Adrenal gland (tissue), 12 donors: ENCODE measurements around the gene ADCY2. TPM values are rescaled to one million over a fixed set of nuclear protein-coding genes. Genes with fewer than 3 reads are reported as not detected.

Experiments used
- DNase-seq, 7 donors: peaks; one replicate each; pipeline ENCODE4 v3.0.0-alpha.2; 2019 to 2020
- H3K27ac ChIP-seq, 5 donors: fragments of 200-600 bp; sonication (generic) in 4 of 5; 1 replicate in 3 of 5; 2 replicates in 2 of 5; pipeline versions ENCODE4 v1.5.1 to v1.8.0; 2016 to 2020; ENCODE audit warnings: mild to moderate bottlenecking in 1 of 5
- H3K27me3 ChIP-seq: fragments of 200-600 bp; 2 replicates; pipeline ENCODE4 v1.8.0; 2021
- H3K36me3 ChIP-seq, 2 donors: fragments of 200-600 bp; replicated peaks in 1 of 2; 1 replicate in 1 of 2; 2 replicates in 1 of 2; pipeline versions ENCODE4 v1.5.1 to v1.8.0; 2018 to 2022
- H3K4me1 ChIP-seq, 2 donors: fragments of 200-600 bp; replicated peaks in 1 of 2; 1 replicate in 1 of 2; 2 replicates in 1 of 2; pipeline versions ENCODE4 v1.5.1 to v1.8.0; 2018 to 2021
- H3K4me3 ChIP-seq, 4 donors: fragments of 200-600 bp; sonication (generic) in 3 of 4; one replicate each; pipeline ENCODE4 v1.5.1; 2016 to 2018
- H3K9me3 ChIP-seq, 3 donors: fragments of 200-600 bp; sonication (generic) in 1 of 3; replicated peaks in 1 of 3; 1 replicate in 2 of 3; 2 replicates in 1 of 3; pipeline versions ENCODE4 v1.5.1 to v1.8.0; 2016 to 2021
- POLR2A ChIP-seq, 2 donors: fragments of 450-650 bp; IDR thresholded peaks; one replicate each; pipeline ENCODE4 v1.6.1; 2017; ENCODE audit warnings: antibody characterized with exemption in 2 of 2, mild to moderate bottlenecking in 2 of 2, moderate library complexity in 1 of 2
- WGBS, 4 donors: extraction: QIAGEN DNeasy Blood & Tissue Kit in 2 of 4; methylation state at CpG; one replicate each; pipeline versions ENCODE4 v1.1.5 to v1.1.7; 2013 to 2017; 5-methylcytosine and 5-hydroxymethylcytosine counted together
- intact Hi-C, 2 donors: fragments of 100-400 bp; cut with DNase I; formaldehyde crosslinking; loops; one replicate each; pipeline versions ENCODE4 v1.14.1 to v1.15.0; 2022 to 2023
- polyA plus RNA-seq, 3 donors: library from polyadenylated mRNA; stranded (reverse); fragments of 200-250 nt in 2 of 3; fragments of 350-450 nt in 1 of 3; fragmentation: Illumina TruSeq in 1 of 3; extraction: RNeasy Lipid Tissue Mini Kit (QIAGEN cat#74804) in 1 of 3; gene quantifications; one replicate each; pipeline ENCODE4 v1.2.3, GENCODE V29; 2013 to 2014
- total RNA-seq, 9 donors: library from RNA; depleted of rRNA in 4 of 9; stranded (reverse); fragments of >200 nt in 4 of 9; fragments of 120-200 nt in 1 of 9; fragmentation: NEBNext Ultra II Directional in 1 of 9; extraction: Animal tissue kit (Norgen Biotek cat#: 25700) in 1 of 9; gene quantifications; one replicate each; pipeline versions ENCODE4 v1.1.0 to v1.2.4, GENCODE V29; 2013 to 2023
- TF ChIP-seq, protein P1 (sequence below), 6 experiments: fragments of 450-650 bp in 4 of 6; fragments of 200-600 bp in 2 of 6; sonication (generic) in 1 of 6; IDR thresholded peaks; 1 replicate in 5 of 6; 2 replicates in 1 of 6; pipeline versions ENCODE4 v1.5.1 to v1.8.0; 2016 to 2021; ENCODE audit warnings: antibody characterized with exemption in 6 of 6, mild to moderate bottlenecking in 2 of 6, moderate library complexity in 1 of 6
- donor health status: healthy with polysubstance abuse.
- donor health status: Bipolar disorder and iron deficiency.
- donor health status: DM: yes; HTN: yes; CAD: no.
- donor health status: DM: no; HTN: no; CAD: no.
- donor health status: DM: no; HTN: no; CAD: no.
- donor health status: DM: yes; HTN: yes; CAD: no.

The ADCY2 gene
- total and polyA plus RNA-seq, 12 donors, result 0.85 to 6.6 (median 2.3) TPM

DNA sequence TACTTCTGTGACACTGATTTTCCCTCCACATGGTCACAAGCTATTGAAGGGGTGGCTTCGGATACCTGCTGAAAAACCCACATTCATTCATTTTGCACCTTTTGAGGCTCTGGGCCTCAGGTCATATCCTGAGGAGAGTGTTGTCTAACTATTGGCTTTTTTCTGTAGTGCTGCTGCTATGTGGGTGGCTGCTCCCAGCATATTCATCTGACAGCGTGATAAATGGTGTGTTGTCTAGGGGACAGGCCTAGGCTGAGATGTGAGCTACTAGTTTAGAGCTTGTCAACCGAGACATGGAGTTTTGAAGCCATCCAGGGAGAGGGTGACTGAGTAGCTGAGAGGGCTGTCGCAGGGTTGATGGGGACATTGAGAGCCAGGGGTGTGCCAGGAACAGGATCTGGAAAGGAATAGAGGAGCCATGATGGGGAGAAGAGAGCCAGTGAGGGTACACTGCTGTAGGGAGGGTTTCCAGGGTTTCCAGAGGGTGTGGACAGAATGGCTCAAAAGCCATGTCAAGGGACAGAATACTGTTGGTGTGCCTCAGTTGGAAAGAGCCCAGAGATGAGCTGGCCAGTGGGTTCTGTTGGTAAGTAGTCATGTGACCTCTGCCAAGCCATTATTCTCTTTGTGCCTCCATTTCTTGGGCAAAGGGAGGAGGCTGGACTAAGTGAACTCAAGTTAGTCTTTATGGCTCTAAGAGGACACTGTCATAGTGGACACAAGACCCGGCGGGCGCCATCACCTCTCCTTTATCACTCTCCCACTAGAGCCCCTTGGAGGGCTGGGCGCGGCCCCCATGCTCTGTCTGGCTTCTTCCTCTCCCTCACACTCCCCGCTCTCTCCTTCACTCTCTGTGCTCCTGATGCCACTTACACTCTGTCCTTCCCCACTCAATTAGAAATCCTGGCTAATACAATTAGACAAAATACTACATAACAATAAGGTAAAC lies 19.9 kb downstream of the ADCY2 start:
- intact Hi-C loops, result no loop called here
- TF ChIP-seq, protein P1, sequence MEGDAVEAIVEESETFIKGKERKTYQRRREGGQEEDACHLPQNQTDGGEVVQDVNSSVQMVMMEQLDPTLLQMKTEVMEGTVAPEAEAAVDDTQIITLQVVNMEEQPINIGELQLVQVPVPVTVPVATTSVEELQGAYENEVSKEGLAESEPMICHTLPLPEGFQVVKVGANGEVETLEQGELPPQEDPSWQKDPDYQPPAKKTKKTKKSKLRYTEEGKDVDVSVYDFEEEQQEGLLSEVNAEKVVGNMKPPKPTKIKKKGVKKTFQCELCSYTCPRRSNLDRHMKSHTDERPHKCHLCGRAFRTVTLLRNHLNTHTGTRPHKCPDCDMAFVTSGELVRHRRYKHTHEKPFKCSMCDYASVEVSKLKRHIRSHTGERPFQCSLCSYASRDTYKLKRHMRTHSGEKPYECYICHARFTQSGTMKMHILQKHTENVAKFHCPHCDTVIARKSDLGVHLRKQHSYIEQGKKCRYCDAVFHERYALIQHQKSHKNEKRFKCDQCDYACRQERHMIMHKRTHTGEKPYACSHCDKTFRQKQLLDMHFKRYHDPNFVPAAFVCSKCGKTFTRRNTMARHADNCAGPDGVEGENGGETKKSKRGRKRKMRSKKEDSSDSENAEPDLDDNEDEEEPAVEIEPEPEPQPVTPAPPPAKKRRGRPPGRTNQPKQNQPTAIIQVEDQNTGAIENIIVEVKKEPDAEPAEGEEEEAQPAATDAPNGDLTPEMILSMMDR (IDR thresholded peaks at IDR 0.05), result no peak
- no peak for TF ChIP-seq POLR2A (IDR thresholded peaks at IDR 0.05)
- Histone ChIP-seq H3K9me3 (no peaks in the 10 kb centered on the region), H3K36me3 (no peaks in the 10 kb centered on the region), H3K27me3 (no peaks in the 10 kb centered on the region), H3K27ac (no peak overlapping the region), H3K4me3 (no peak overlapping the region), H3K4me1 (no peaks in the 10 kb centered on the region)
- 85 to 97% (median 93%) methylated on average over 10 of the region's 10 CpGs for WGBS, 4 donors
- DNase-seq, result no peak

DNA sequence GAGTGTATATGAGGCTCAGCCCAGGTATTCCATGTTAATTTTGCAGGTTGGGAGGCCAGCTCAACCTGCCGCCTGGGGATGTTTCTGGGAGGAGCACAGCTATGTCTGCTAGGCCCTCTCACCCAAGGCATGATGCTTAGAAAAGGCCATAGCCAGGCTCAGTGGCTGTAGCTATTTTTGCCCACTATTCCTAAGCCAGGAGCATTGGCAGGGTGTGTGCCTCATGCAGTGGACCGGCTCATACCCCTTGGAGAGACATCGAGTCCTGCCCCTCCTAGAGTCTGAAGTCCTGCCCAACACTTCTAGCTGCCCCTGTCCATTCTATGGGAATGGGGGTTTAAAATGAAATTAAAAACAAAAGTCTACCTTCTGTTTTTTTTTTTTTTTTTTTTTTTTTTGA lies 22.3 kb downstream of the ADCY2 start:
- H3K27me3 ChIP-seq, result no peaks in the 10 kb centered on the region
- 90 to 99% (median 93%) methylated on average over 3 of the region's 3 CpGs for WGBS, 4 donors
- no peak overlapping the region for H3K27ac ChIP-seq
- H3K36me3 ChIP-seq, result no peaks in the 10 kb centered on the region
- no peak for TF ChIP-seq POLR2A (IDR thresholded peaks at IDR 0.05)
- TF ChIP-seq, protein P1 (IDR thresholded peaks at IDR 0.05), result no peak
- H3K4me3 ChIP-seq, result no peak overlapping the region
- DNase-seq, result no peak
- intact Hi-C loops, result no loop called here
- no peaks in the 10 kb centered on the region for H3K4me1 ChIP-seq
- H3K9me3 ChIP-seq, result no peaks in the 10 kb centered on the region

DNA sequence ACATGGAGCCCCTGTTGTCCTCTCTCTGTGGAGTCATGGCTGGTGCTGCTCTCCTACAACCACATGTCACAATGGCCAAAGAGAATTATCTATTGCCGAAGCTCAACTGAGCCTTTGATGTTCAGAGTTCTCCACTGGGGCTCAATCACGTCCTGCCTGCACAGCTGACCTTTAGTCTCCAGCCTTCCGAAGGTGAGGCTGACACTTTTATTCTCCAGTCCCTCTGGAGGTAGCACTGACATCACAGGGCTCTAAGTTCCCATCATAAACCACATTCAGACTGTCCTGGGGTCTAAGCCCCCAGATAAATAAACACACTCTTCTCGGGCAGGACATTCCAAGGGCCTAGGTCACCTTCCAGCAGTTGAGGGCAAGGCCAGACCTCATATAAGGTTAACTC lies 23.4 kb downstream of the ADCY2 start:
- TF ChIP-seq, protein P1 (IDR thresholded peaks at IDR 0.05), result no peak
- no peak for TF ChIP-seq POLR2A (IDR thresholded peaks at IDR 0.05)
- no peak overlapping the region for H3K4me3 ChIP-seq

DNA sequence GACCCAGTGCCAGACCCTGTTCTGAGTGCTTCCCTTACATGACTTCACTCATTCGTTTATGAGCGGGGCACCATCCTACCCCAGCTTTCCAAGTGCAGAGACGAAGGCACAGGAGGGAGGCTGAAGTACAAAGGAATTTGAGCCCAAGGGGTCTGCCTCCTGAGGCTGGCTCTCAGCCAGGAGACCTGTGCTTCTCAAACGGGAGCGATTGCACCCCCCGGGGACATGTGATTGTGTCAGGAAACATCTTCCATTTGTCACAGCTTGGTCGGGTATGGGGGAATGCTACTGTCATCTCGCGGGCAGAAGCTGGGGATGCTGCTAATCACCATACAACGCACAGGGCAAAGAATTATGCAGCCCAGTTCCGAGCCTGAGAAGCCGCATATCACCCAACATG lies 23.9 kb downstream of the ADCY2 start:
- no peak overlapping the region for H3K4me3 ChIP-seq
- H3K27ac ChIP-seq, result no peak overlapping the region
- H3K9me3 ChIP-seq, result no peaks in the 10 kb centered on the region
- no peaks in the 10 kb centered on the region for H3K36me3 ChIP-seq
- TF ChIP-seq, protein P1 (IDR thresholded peaks at IDR 0.05), result no peak
- TF ChIP-seq POLR2A (IDR thresholded peaks at IDR 0.05), result no peak
- no peaks in the 10 kb centered on the region for H3K27me3 ChIP-seq
- intact Hi-C loops, result no loop called here
- 50 to 67% (median 53%) methylated on average over 11 to 12 of the region's 12 CpGs for WGBS, 4 donors
- H3K4me1 ChIP-seq, result no peaks in the 10 kb centered on the region
- DNase-seq, result no peak

More for the DNA sequence above, 23.4 kb downstream of the ADCY2 start:
- WGBS, 4 donors, result 62 to 76% (median 67%) methylated on average over 3 to 4 of the region's 4 CpGs
- no peaks in the 10 kb centered on the region for H3K4me1 ChIP-seq
- intact Hi-C loops, result no loop called here
- no peaks in the 10 kb centered on the region for H3K9me3 ChIP-seq
- no peaks in the 10 kb centered on the region for H3K36me3 ChIP-seq
- no peaks in the 10 kb centered on the region for H3K27me3 ChIP-seq
- no peak overlapping the region for H3K27ac ChIP-seq
- DNase-seq, result no peak
